A549 (cell line): ENCODE results near the gene PSMB11. TPM values are rescaled to one million over a fixed set of nuclear protein-coding genes. Genes with fewer than 3 reads are reported as not detected.
A peak's percentile ranks its signal among the peaks of the same experiment; 100 is the strongest.

Experiments
- ATAC-seq, 2 experiments: fragments of 200-7000 bp in 1 of 2; fragments of >200 bp in 1 of 2; cut with Nextera tagmentation in 1 of 2; cut with Tn5 transposase in 1 of 2; 3 replicates each; pipeline versions ENCODE4 v1.8.0 to v1.9.1; 2018 to 2020; ENCODE audit warnings: mild to moderate bottlenecking in 1 of 2, moderate library complexity in 1 of 2
- CTCF ChIA-PET: fragments of 300-600 bp; sonication (Branson Sonifier 250); formaldehyde crosslinking; extraction: SDS; loops from one replicate; lab custom pipeline; 2021; ENCODE audit warnings: antibody characterized with exemption, inconsistent platforms; lab: Yijun Ruan, JAX
- POLR2A ChIA-PET: fragments of 350-600 bp; formaldehyde crosslinking; extraction: SDS; loops from one replicate; lab custom pipeline; 2021; ENCODE audit warnings: antibody characterized with exemption, inconsistent platforms; lab: Yijun Ruan, JAX
- DNase-seq, 2 experiments: peaks; one replicate each; pipeline versions ENCODE4 v3.0.0 to v3.0.0-alpha.2; 2011 to 2016; ENCODE audit warnings: low read depth in 1 of 2, low spot score in 1 of 2
- FAIRE-seq: peaks from 2 replicates; lab custom pipeline; 2011; peaks lifted over from hg19 to GRCh38; lab: Jason Lieb, UNC
- H3K27ac ChIP-seq, 2 experiments: fragments of >200 bp; sonication (Bioruptor Twin); formaldehyde crosslinking; 3 replicates each; pipeline ENCODE4 v1.5.1; 2016 to 2017
- H3K4me1 ChIP-seq: fragments of >200 bp; sonication (Bioruptor Twin); formaldehyde crosslinking; 3 replicates; pipeline ENCODE4 v1.6.1; 2016
- H3K4me2 ChIP-seq: fragments of >200 bp; sonication (Bioruptor Twin); formaldehyde crosslinking; 3 replicates; pipeline ENCODE4 v1.6.1; 2016
- H3K4me3 ChIP-seq: fragments of >200 bp; sonication (Bioruptor Twin); formaldehyde crosslinking; 3 replicates; pipeline ENCODE4 v1.5.1; 2016
- H3K9me3 ChIP-seq: fragments of >200 bp; sonication (Bioruptor Twin); formaldehyde crosslinking; 3 replicates; pipeline ENCODE4 v1.6.1; 2016
- BCL3 ChIP-seq: fragments of >200 bp; sonication (Bioruptor Twin); formaldehyde crosslinking; IDR thresholded peaks from 3 replicates; pipeline ENCODE4 v1.6.1; 2016
- CEBPB ChIP-seq, 2 experiments: fragments of >200 bp in 1 of 2; sonication (Bioruptor Twin) in 1 of 2; formaldehyde crosslinking in 1 of 2; IDR thresholded peaks; 2 replicates each; pipeline ENCODE4 v1.6.1; 2012 to 2016
- CHD2 ChIP-seq: fragments of 150-350 bp; IDR thresholded peaks from 2 replicates; pipeline ENCODE4 v1.6.1; 2014; ENCODE audit warnings: low read length; ENCODE audit not compliant: partially characterized antibody
- E2F6 ChIP-seq: IDR thresholded peaks from 2 replicates; pipeline ENCODE4 v1.6.1; 2012; ENCODE audit warnings: low read depth, borderline replicate concordance
- ESRRA ChIP-seq: fragments of 150-350 bp; IDR thresholded peaks from 2 replicates; pipeline ENCODE4 v1.6.1; 2014; ENCODE audit warnings: mild to moderate bottlenecking, low read length, borderline replicate concordance
- FOSL2 ChIP-seq, 2 experiments: fragments of 450-650 bp in 1 of 2; fragments of >200 bp in 1 of 2; sonication (Bioruptor Twin) in 1 of 2; formaldehyde crosslinking; IDR thresholded peaks; 2 replicates each; pipeline versions ENCODE4 v1.5.0 to v1.6.1; 2016 to 2020; ENCODE audit warnings: mild to moderate bottlenecking in 1 of 2, moderate library complexity in 1 of 2
- FOXS1 ChIP-seq: fragments of 250-450 bp; sonication (Bioruptor Pico); IDR thresholded peaks from 2 replicates; pipeline ENCODE4 v1.5.0; 2020; ENCODE audit warnings: mild to moderate bottlenecking, moderate library complexity
- HES2 ChIP-seq: fragments of >200 bp; sonication (Bioruptor Twin); formaldehyde crosslinking; IDR thresholded peaks from 2 replicates; pipeline ENCODE4 v1.6.1; 2016
- HOXA7 ChIP-seq: fragments of 250-450 bp; sonication (Bioruptor Pico); IDR thresholded peaks from 2 replicates; pipeline ENCODE4 v1.5.0; 2020; ENCODE audit warnings: mild to moderate bottlenecking, moderate library complexity
- HOXB13 ChIP-seq: fragments of 250-450 bp; sonication (Bioruptor Pico); IDR thresholded peaks from 2 replicates; pipeline ENCODE4 v1.5.0; 2020; ENCODE audit warnings: low read depth, mild to moderate bottlenecking, moderate library complexity
- JUN ChIP-seq, 2 experiments: fragments of >200 bp; sonication (Bioruptor Twin); formaldehyde crosslinking; IDR thresholded peaks; 2 replicates in 1 of 2; 3 replicates in 1 of 2; pipeline ENCODE4 v1.6.1; 2016 to 2017
- KDM5A ChIP-seq: fragments of 200-600 bp; sonication (generic); IDR thresholded peaks from 2 replicates; pipeline ENCODE4 v1.6.1; 2016; ENCODE audit warnings: antibody characterized with exemption, mild to moderate bottlenecking
- MAFK ChIP-seq: fragments of 450-650 bp; IDR thresholded peaks from 2 replicates; pipeline ENCODE4 v1.6.1; 2014; ENCODE audit not compliant: partially characterized antibody
- MYC ChIP-seq: IDR thresholded peaks from 2 replicates; pipeline ENCODE4 v1.6.1; 2012; ENCODE audit warnings: mild to moderate bottlenecking, inconsistent platforms, low read length, improper control_type of control experiment, borderline replicate concordance
- NFE2L2 ChIP-seq: fragments of 150-350 bp; conservative IDR thresholded peaks from 2 replicates; pipeline ENCODE4 v1.6.1; 2014; ENCODE audit warnings: low read length
- NPAS2 ChIP-seq: fragments of 250-450 bp; sonication (Bioruptor Pico); IDR thresholded peaks from 2 replicates; pipeline ENCODE4 v1.8.0; 2022; ENCODE audit warnings: mild to moderate bottlenecking, moderate library complexity, borderline replicate concordance
- NR3C1 ChIP-seq: fragments of >200 bp; sonication (Bioruptor Twin); formaldehyde crosslinking; IDR thresholded peaks from 3 replicates; pipeline ENCODE4 v1.6.1; 2017
- PHF8 ChIP-seq: fragments of 200-600 bp; sonication (generic); IDR thresholded peaks from 2 replicates; pipeline ENCODE4 v1.6.1; 2016; ENCODE audit warnings: low read depth, mild to moderate bottlenecking, antibody characterized with exemption, moderate library complexity, borderline replicate concordance
- POLR2A ChIP-seq: IDR thresholded peaks from 2 replicates; pipeline ENCODE4 v1.6.1; 2012; ENCODE audit warnings: mild to moderate bottlenecking, low read length
- POLR2AphosphoS2 ChIP-seq: conservative IDR thresholded peaks from 2 replicates; pipeline ENCODE4 v1.6.1; 2012; ENCODE audit warnings: low read length, improper control_type of control experiment, inconsistent platforms
- RCOR1 ChIP-seq: fragments of 150-350 bp; IDR thresholded peaks from 2 replicates; pipeline ENCODE4 v1.6.1; 2014; ENCODE audit warnings: antibody characterized with exemption, low read length, low read depth
- RFX5 ChIP-seq: fragments of 450-650 bp; IDR thresholded peaks from 2 replicates; pipeline ENCODE4 v1.7.1; 2014; ENCODE audit warnings: antibody characterized with exemption, mild to moderate bottlenecking, moderate library complexity
- TFCP2L1 ChIP-seq: fragments of 250-450 bp; sonication (Bioruptor Pico); IDR thresholded peaks from 2 replicates; pipeline ENCODE4 v1.5.0; 2021; ENCODE audit warnings: mild to moderate bottlenecking
- TP53 ChIP-seq: fragments of 250-450 bp; sonication (Bioruptor Pico); IDR thresholded peaks from 2 replicates; pipeline ENCODE4 v1.5.0; 2021; ENCODE audit warnings: mild to moderate bottlenecking, moderate library complexity
- USF2 ChIP-seq: fragments of 450-650 bp; IDR thresholded peaks from 2 replicates; pipeline ENCODE4 v1.6.1; 2014; ENCODE audit warnings: antibody characterized with exemption
- ZC3H11A ChIP-seq: fragments of 450-650 bp; IDR thresholded peaks from 2 replicates; pipeline ENCODE4 v1.6.1; 2014; ENCODE audit warnings: antibody characterized with exemption, mild to moderate bottlenecking
- WGBS: methylation state at CpG from one replicate; pipeline ENCODE4 v1.1.6; 2017; ENCODE audit errors: missing lambda C conversion rate; 5-methylcytosine and 5-hydroxymethylcytosine counted together
- polyA plus RNA-seq, 4 experiments: library from polyadenylated mRNA; depleted of rRNA in 3 of 4; stranded (reverse); fragments of >200 nt; fragmentation: RNase III in 1 of 4; extraction: RNeasy Plus Mini Kit Qiagen cat#74134 plus additional on column Dnase treatment in 1 of 4; gene quantifications; 2 replicates in 3 of 4; 3 replicates in 1 of 4; pipeline ENCODE4 v1.2.3, GENCODE V29; 2011 to 2017
- TF ChIP-seq, protein P1 (sequence below): IDR thresholded peaks from 2 replicates; pipeline ENCODE4 v1.6.1; 2012
- TF ChIP-seq, protein P2 (sequence below): IDR thresholded peaks from 2 replicates; pipeline ENCODE4 v1.6.1; 2012

The PSMB11 gene
- polyA plus RNA-seq, 2 of the 4 experiments (the other 2 are of a cell fraction), result not detected

- DNase-seq (no peak), FAIRE-seq (no peak), ATAC-seq (peak; percentile 20 to 56; a peak in 3 of 6 replicates)
- peaks cover 6% of the 10 kb centered on the region; the same call in 1 of the 3 replicates for H3K4me1 ChIP-seq
- 39% methylated on average over 6 of the region's 8 CpGs for WGBS
- H3K4me3 ChIP-seq, result no peak overlapping the region
- ChIA-PET POLR2A (no interaction called here), CTCF (interaction anchor here (0.5 to 33.8 kb wide), 6 partner anchors 14 to 169 kb away, joined by 3 to 1206 read pairs (median 15); partner anchors contain the start of genes AJUBA and CDH24)
- TF ChIP-seq NPAS2 (CRISPR knock-in tag), result no peak
- no peak for TF ChIP-seq E2F6
- TF ChIP-seq RCOR1, result no peak
- TF ChIP-seq POLR2A, result no peak
- no peak for TF ChIP-seq NR3C1
- TF ChIP-seq TP53 (CRISPR knock-in tag), result no peak
- TF ChIP-seq RFX5, result no peak
- no peak overlapping the region for H3K4me2 ChIP-seq
- H3K27ac ChIP-seq, result no peak overlapping the region
- no peaks in the 10 kb centered on the region for H3K9me3 ChIP-seq
Measured at GRCh38 chr14:23041729-23042128, 283 bp upstream of the PSMB11 start.

- peaks cover 6% of the 10 kb centered on the region; the same call in 1 of the 3 replicates for H3K4me1 ChIP-seq
- H3K4me2 ChIP-seq, result no peak overlapping the region
- no peak overlapping the region for H3K4me3 ChIP-seq
- 75% methylated on average over 6 of the region's 6 CpGs for WGBS
- DNase-seq (no peak), ATAC-seq (no peak), FAIRE-seq (no peak)
- no peak for TF ChIP-seq ZC3H11A
- TF ChIP-seq USF2, result no peak
- H3K9me3 ChIP-seq, result no peaks in the 10 kb centered on the region
- POLR2A ChIA-PET, result interaction anchor here (1.0 kb wide), 1 partner anchor 36 kb away, joined by 3 read pairs; no protein-coding TSS in a partner anchor
- CTCF ChIA-PET, result interaction anchor here (0.8 to 33.8 kb wide), 12 partner anchors 11 to 191 kb away, joined by 3 to 1206 read pairs (median 4); partner anchors contain the start of genes AJUBA and CDH24
- H3K27ac ChIP-seq, result no peak overlapping the region
Measured at GRCh38 chr14:23043145-23043544, 1.1 kb downstream of the PSMB11 start.

DNA sequence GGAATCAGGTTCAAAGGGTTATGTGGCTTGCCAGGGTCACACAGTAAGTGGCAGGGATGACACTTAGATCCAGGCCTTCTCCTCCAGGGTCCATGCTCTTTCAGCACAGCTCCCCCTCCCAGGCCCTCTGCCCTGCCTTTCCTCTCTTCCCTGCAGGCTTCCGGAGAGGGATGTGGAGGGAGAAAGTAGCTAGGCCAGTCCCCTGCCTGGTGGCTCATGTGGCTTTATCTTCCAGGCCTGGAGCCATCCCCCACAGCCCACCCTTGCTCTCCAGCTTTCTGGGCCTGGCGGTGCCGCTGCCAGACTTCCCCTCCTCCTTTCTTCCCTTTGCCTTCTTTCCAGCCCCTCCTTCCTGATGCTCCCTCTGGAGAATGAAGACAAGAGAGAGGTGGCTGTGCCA is 1.7 kb downstream of the PSMB11 start:
- no peak overlapping the region for H3K27ac ChIP-seq
- CTCF ChIA-PET, result interaction anchor here (0.8 to 33.8 kb wide), 7 partner anchors 10 to 55 kb away, joined by 3 to 1206 read pairs (median 3); partner anchors contain the start of genes AJUBA and CDH24
- TF ChIP-seq TP53 (CRISPR knock-in tag) (no peak), BCL3 (no peak), KDM5A (no peak), NR3C1 (no peak), POLR2AphosphoS2 (no peak), NFE2L2 (no peak), PHF8 (no peak), HES2 (no peak), CHD2 (no peak)
- TF ChIP-seq, all 56 proteins: peak for 0
- no peak overlapping the region for H3K4me3 ChIP-seq
- ATAC-seq (no peak), DNase-seq (no peak), FAIRE-seq (no peak)
- no peaks in the 10 kb centered on the region for H3K9me3 ChIP-seq
- H3K4me2 ChIP-seq, result no peak overlapping the region
- POLR2A ChIA-PET, result no interaction called here
- peaks cover 6% of the 10 kb centered on the region; the same call in 1 of the 3 replicates for H3K4me1 ChIP-seq
- 90% methylated on average over 3 of the region's 3 CpGs for WGBS

DNA sequence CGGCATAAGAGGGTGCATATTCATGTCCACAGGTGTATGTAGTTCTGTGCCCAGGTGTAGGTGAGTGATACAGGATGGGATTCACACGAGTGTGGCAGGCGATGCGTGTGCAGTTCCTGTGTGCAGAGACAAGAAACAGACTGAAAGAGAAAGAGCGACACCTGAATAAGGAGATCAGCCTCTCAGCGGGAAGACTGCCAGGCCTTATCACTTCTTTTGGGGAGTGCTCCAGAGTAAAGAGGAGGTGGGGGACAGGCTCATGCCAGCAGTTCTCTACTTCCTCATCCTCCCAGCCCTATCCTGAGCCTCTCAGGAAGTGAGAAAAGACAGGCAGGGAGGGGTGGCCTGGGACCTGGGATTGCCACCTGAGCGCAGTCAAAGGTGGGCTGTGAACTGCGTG is 2.8 kb downstream of the PSMB11 start:
- Histone ChIP-seq H3K4me1 (peaks cover 6% of the 10 kb centered on the region; the same call in 1 of the 3 replicates), H3K4me2 (no peak overlapping the region), H3K9me3 (no peaks in the 10 kb centered on the region), H3K27ac (no peak overlapping the region), H3K4me3 (no peak overlapping the region)
- TF ChIP-seq, protein P1, sequence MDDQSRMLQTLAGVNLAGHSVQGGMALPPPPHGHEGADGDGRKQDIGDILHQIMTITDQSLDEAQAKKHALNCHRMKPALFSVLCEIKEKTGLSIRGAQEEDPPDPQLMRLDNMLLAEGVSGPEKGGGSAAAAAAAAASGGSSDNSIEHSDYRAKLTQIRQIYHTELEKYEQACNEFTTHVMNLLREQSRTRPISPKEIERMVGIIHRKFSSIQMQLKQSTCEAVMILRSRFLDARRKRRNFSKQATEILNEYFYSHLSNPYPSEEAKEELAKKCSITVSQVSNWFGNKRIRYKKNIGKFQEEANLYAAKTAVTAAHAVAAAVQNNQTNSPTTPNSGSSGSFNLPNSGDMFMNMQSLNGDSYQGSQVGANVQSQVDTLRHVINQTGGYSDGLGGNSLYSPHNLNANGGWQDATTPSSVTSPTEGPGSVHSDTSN, result no peak
- TF ChIP-seq HOXA7 (no peak), HOXB13 (CRISPR knock-in tag) (no peak), ESRRA (no peak), CEBPB (IDR thresholded peaks at IDR 0.05) (no peak), ZC3H11A (no peak), NR3C1 (no peak), MAFK (no peak), MYC (no peak), FOXS1 (CRISPR knock-in tag) (no peak), JUN (IDR thresholded peaks at IDR 0.05) (no peak), TFCP2L1 (CRISPR knock-in tag) (no peak), FOSL2 (IDR thresholded peaks at IDR 0.05) (no peak), FOSL2 (CRISPR knock-in tag; IDR thresholded peaks at IDR 0.05) (no peak)
- TF ChIP-seq, protein P2, sequence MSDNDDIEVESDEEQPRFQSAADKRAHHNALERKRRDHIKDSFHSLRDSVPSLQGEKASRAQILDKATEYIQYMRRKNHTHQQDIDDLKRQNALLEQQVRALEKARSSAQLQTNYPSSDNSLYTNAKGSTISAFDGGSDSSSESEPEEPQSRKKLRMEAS, result no peak
- FAIRE-seq (no peak), DNase-seq (no peak), ATAC-seq (no peak)
- CTCF ChIA-PET, result interaction anchor here (1.1 to 33.8 kb wide), 4 partner anchors 10 to 56 kb away, joined by 3 to 1206 read pairs (median 30); partner anchors contain the start of genes AJUBA and CDH24
- 90% methylated on average over 8 of the region's 8 CpGs for WGBS
- POLR2A ChIA-PET, result no interaction called here
